ENCODE measurements around the gene HDLBP.
"Not testable (repeated sequence)": the region's sequence is repeated elsewhere in the genome, so short reads cannot be mapped to it uniquely, and the experiment has no call there.

Gene HDLBP

GRCh38 chr2:241205086-241205485 lies 110.4 kb downstream of the HDLBP start:
- DNase-seq, result no peak

- DNase-seq, result no peak
Observed at GRCh38 chr2:241204490-241204889, 111.0 kb downstream of the HDLBP start.

- no peak for DNase-seq
Observed at GRCh38 chr2:241204010-241204384, 111.5 kb downstream of the HDLBP start.

- DNase-seq, result no peak
Observed at GRCh38 chr2:241203218-241204009, 112.1 kb downstream of the HDLBP start.

- DNase-seq, result no peak
Observed at GRCh38 chr2:241202681-241203080, 112.8 kb downstream of the HDLBP start.

GRCh38 chr2:241202268-241202585 lies 113.2 kb downstream of the HDLBP start:
- DNase-seq, result no peak

GRCh38 chr2:241201445-241202267 lies 113.8 kb downstream of the HDLBP start:
- DNase-seq, result no peak

- DNase-seq, result no peak
Observed at GRCh38 chr2:241200822-241201395, 114.6 kb downstream of the HDLBP start.

GRCh38 chr2:241199897-241200821 lies 115.3 kb downstream of the HDLBP start:
- no peak for DNase-seq

- no peak for DNase-seq
Observed at GRCh38 chr2:241199286-241199685, 116.2 kb downstream of the HDLBP start.

GRCh38 chr2:241198381-241199279 lies 116.8 kb downstream of the HDLBP start:
- no peak for DNase-seq

- DNase-seq, result no peak
Observed at GRCh38 chr2:241197947-241198346, 117.5 kb downstream of the HDLBP start.

- DNase-seq, result not testable (repeated sequence)
Observed at GRCh38 chr2:241197246-241197645, 118.2 kb downstream of the HDLBP start.

- no peak for DNase-seq
Observed at GRCh38 chr2:241195506-241196130, 119.9 kb downstream of the HDLBP start.

- DNase-seq, result no peak
Observed at GRCh38 chr2:241194811-241195210, 120.7 kb downstream of the HDLBP start.

GRCh38 chr2:241193271-241193670 lies 122.2 kb downstream of the HDLBP start:
- no peak for DNase-seq

GRCh38 chr2:241191081-241191480 lies 124.4 kb downstream of the HDLBP start:
- no peak for DNase-seq

GRCh38 chr2:241190291-241190981 lies 125.0 kb downstream of the HDLBP start:
- no peak for DNase-seq

- DNase-seq, result no peak
Observed at GRCh38 chr2:241189856-241190201, 125.6 kb downstream of the HDLBP start.

- DNase-seq, result no peak
Observed at GRCh38 chr2:241189093-241189855, 126.2 kb downstream of the HDLBP start.

Data from NCI-H1092 (cell line).